GM21529 (cell line): Measurements from ENCODE around the gene SLC39A11.
"Not testable (repeated sequence)": the region's sequence is repeated elsewhere in the genome, so short reads cannot be mapped to it uniquely, and the experiment has no call there.

ENCODE experiments used
- ATAC-seq: cut with Tn5 transposase; IDR thresholded peaks from one replicate; pipeline ENCODE4 v1.9.1; 2021; ENCODE audit not compliant: unreplicated experiment

SLC39A11 gene

DNA sequence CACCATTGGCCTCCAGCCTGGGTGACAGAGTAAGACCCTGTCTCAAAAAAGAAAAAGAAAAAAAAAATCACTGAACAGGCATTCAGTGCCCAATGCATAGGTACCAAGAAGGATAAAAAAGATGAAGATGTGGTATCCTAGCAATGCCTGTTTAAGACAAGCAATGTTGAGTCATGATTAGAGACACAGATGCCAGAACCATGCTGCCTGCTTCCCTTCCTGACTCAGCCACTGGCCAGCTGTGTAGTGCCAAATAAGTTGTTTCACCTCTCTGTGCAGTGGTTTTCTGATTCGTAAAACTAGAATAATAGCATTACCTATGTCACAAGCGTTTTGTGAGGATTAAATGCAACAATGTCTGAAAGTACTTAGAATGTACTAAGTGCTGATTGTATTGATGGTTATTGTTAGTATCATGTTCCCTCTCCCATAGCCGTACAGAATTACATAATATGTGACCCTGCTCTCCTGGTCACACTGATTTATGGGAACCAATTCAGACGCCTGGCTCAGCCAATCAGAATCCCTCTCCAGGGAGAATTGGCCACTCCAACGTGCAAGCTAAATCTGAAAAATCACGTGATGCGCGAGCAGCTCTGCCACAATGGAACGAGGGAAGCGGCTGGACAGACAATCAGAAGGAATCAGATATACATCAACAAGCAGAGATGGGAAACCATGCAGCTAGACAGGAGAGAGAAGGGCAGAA lies 241.9 kb downstream of the SLC39A11 start:
- ATAC-seq: no peak

DNA sequence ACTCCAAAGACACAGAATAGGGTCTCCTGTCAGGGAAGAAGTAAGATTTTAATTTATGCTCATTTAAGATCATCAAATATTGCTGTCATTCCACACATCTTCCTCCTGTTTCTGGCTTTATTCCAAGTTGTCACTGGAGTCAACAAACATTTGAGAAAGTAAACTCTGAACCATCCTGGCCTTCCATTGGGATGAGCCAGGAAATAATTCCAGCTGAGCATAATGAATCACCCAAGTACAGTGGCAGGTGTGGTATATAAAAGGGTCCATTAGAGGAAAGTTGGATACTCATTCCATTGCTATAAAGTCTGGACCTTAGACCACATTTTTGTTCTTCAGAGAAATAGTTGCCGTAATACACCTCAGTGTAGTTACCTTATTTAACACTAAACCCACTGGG lies 246.1 kb downstream of the SLC39A11 start:
- ATAC-seq: no peak

DNA sequence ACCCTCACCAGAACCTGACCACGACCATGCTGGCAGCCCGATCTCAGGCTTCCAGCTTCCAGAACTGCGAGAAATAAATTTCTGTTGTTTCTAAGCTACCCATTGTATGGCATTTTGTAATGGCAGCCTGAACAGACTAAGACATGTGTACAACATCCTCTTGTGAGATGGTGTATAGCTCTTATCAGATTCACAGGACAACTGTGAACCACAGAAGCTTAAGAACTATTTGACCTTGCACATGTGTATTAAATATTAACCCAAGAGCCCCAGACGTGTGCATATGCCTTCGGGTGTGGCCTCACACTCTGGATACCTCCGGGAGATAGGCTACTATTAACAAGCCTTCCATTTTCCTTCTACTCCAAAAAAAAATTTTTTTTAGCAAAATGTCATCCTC lies 248.9 kb downstream of the SLC39A11 start:
- no peak for ATAC-seq

DNA sequence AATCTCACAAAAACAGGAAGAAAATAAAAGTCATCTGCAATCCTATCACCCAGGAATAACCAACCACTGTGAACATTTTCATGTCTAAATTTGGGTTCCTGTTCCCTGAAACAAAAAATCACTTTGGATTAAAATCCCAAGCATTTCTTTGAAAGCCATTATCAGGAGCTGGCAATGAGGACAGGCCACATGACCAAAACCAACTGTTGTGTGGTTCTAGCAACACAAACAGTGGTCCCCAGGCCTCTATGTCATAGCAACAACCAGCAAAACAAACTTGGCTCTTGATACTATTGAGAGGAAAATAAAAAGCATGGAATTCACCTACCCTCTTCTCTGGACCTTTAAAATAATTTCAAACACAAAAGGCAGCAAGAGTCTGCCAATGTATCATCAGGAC lies 252.5 kb downstream of the SLC39A11 start:
- ATAC-seq: no peak

DNA sequence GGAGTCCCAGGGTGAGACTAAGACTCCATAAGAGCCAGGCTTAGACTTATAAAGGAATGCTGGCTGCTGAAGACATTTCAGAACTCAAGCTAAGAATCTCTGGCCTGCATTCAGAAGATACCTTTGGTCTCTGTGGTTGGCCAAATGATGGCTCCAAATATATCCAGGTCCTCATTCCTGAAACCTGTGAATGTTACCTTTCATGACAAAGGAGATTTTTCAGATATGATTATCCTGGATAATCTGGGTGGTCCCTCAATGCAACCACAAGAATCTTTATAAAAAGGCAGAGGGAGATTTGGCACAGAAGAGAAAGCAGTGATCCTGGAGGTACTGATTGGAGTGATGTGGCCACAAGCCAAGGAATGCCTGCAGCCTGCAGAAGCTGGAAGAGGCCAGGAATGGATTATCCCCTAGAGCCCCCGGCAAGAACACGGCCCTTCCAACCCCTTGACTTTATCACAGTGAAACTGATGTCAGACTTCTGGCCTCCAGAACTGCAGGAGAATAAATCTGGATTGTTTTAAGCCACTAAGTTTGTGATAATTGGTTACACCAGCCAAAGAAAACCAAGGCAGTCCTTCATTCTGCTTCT lies 253.3 kb downstream of the SLC39A11 start:
- no peak for ATAC-seq

DNA sequence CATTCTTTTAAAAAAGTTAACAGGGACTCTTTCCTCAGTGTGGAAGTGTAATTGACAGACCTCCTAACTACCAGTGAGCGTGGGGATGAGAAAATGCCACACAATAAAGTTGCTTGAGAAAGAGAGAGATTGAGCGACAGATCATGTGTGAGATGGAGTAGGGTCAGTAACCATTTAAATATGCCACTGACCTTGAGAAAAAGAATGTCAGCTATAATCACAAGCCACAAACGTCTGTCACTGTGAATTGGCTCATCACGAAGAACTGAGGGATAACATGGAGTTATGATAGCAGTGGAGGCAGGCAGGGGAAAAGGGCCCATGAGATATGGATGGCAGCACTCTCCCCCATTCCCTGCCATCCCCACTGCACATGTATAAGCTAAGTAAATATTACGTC lies 253.9 kb downstream of the SLC39A11 start:
- ATAC-seq: no peak

DNA sequence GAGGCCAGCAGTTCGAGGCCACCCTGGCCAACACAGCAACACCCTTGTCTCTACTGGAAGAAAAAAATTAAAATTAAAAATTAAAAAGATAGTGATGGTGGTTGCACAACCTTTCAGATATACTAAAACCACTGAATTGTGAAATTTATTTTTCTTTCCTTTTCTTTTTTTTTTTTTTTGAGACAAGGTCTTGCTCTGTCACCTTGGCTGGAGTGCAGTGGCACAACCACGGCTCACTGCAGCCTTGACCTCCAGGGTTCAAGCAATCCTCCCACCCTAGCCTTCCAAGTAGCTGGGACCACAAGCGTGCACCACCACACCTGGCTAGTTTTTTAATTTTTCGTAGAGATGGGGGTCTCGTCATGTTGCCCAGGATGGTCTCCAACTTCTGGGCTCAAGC lies 254.4 kb downstream of the SLC39A11 start:
- ATAC-seq: no peak

DNA sequence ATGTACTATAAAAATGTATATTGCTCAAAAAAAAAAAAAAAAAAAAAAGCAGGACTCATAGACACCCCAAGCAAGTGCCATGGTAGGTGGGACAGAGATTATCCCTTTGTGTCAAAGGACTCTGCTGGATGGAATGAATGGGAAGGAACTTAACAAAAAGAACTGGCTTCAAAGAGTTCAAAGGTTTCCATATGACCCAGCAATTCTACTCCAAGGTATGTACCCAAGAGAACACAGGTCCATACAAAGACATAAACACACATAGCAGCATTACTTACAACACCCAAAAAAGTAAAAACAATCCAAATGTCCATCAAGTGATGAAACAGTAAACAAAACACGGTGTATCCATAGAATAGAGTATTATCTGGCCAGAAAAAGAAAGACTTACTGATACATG lies 255.2 kb downstream of the SLC39A11 start:
- no peak for ATAC-seq

DNA sequence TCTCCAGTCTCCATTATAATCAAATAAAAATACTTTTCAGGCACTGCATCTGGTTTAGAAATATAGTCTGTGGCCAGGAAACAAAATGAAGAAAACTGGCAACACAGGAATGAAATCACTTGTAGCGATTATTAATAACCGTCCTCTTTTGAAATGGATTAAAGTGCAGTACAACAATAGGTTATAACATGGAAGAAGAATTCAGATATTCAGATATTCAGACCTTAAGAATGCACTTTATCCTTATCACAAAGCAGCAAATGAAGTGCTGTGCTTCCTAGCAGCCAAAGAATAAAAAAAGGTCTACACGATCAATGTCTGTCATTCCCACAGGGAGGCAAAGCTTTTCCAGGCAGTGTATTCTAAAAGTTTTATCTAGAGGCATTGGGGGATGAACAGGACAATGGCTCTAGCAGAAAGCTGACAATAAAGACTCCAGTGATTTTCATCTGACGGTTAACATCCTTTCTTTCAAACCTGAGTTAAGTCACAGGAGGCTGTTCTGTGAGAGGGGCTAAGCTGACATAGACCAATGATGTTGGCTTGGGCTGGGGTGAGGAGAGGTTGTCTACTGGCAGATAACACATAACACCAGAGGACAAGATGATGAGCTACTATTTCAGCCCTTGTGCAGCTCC lies 259.2 kb downstream of the SLC39A11 start:
- ATAC-seq: no peak

DNA sequence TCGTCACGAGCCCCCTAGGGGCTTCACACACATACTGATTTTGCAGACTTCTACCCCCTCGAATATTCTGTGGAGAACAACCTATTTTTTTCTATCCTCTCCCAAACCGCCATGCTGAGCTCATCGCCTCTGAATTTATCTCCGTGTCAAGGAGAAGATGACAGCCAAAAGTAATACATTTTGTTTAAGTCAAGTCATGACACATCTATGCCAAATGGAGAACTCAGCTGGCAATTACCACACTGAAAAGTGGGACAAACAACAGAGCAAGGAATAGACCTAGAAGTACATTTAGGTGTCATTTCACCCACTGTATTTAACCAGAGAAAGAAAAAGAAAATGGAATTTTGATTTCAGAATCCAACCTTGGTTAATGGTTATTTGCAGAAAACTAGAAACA lies 260.2 kb downstream of the SLC39A11 start:
- ATAC-seq: no peak

DNA sequence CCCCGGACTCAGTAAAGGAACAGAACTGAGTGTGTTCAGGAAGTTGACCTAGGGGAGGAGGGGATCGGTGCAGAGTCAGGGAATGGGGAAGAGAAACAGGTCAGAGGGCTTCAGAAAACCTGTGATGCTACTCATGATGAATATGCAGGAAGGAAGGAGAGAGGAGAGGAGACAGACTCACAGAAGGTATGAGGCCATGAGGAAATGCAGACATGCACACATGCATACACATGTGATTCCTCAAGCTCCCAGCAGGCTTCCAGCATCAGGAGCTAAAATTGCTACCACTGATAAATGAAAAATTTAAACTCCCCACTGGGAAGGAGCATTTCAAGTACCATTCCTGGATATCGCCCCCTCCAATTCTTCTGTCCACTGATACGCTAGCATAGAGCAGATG lies 262.6 kb downstream of the SLC39A11 start:
- ATAC-seq: no peak

DNA sequence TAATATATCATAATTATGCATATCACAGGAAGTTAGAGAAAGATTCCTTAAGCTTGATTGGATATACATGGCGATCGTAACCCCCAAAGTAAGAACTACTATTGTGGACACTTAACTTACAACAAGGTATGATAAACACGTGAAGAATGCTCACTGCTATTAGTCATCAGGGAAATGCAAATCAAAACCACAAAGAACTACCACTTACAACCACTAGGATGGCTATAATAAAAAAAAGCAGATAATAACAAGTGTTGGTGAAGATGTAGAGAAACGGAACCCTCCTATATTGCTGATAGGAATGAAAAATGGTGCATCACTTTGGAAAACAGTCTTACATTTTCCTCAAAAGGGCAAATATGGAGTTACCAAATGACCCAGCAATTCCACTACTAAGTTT lies 265.9 kb downstream of the SLC39A11 start:
- ATAC-seq: no peak

DNA sequence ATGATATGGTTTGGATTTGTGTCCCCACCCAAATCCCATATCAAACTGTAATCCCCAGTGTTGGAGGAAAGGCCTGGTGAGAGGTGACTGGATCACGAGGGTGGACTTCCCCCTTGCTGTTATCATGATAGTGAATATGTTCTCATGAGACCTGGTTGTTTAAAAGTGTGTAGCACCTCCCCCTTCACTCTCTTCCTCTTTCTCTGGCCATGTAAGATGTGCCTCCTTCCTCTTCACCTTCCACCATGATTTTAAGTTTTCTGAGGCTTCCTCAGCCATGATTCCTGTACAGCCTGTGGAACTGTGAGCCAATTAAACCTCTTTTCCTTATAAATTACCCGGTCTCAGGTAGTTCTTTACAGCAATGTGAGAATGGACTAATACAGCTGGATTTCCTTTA lies 266.4 kb downstream of the SLC39A11 start:
- not testable (repeated sequence) for ATAC-seq

DNA sequence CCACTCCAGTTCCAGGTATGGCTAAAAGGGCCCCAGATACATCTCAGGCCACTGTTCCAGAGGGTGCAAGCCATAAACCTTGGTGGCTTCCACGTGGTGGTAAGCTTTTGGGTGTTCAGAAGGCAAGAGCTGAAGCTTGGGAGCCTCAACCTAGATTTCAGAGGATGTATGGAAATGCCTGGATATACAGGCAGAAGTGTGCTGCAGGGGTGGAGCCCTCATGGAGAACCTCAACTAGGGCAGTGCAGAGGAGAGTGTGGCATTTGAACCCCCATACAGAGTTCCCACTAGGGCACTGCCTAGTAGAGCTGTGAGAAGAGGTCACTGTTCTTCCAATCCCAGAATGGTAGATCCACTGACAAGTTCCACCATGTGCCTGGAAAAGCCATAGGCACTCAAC lies 267.3 kb downstream of the SLC39A11 start:
- ATAC-seq: no peak

DNA sequence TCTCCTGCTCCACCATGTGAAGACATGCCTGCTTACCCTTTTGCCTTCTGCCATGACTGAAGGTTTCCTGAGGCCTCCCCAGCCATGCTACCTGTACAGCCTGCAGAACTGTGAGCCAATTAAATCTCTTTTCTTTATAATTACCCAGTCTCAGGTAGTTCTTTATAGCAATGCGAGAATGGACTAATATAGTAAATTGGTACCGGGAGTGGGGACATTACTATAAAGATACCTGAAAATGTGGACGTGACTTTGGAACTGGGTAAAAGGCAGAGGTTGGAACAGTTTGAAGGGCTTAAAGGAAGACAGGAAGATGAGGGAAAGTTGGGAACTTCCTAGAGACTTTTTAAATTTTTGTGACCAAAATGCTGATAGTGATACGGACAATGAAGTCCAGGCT lies 268.2 kb downstream of the SLC39A11 start:
- not testable (repeated sequence) for ATAC-seq

DNA sequence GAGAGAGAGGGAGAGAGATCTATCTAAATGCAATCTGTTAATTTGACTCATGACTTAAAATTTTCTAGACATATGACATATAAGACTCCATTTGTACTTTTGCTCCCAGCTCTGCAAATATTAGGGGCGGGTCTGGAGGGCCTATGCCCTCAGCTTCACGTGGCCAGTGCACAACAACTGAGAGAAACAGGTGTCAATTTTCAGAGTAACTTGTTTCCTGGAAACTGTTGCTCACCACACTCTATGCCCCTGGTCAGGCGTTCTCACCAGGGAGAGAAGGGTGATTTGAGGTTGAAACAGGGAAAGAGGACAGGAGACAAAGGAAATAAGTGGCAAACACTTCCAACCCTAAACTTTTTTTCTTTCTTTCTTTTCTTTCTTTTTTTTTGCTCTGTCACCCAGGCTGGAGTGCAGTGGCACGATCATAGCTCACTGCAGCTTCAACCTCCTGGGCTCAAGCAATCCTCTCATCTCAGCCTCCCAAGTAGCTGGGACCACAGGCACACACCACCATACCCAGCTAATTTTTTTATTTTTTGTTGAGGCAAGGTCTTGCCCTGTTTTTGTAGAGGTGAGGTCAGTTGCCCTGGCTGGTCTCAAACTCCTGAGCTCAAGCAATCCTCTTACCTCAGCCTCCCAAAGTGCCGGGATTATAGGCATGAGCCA lies 270.0 kb downstream of the SLC39A11 start:
- ATAC-seq: no peak

DNA sequence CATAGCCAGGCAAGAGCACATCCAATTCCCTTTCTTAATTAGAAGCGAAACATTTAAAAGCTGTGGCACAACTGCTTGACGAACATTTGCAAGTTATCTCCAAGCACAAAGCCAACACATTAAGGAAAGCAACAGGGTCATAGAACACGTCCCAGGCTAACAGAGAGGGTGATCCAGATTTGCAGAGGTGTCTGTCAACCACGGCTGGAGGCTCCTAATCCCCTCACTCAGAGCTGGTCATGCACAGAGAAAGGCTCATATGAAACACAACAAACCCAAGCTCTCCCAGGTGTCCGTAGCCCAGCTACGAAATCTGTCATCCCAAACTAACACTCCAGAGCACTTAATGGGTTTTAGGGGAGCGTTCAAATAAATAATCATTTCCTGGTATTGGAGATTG lies 276.1 kb downstream of the SLC39A11 start:
- no peak for ATAC-seq

DNA sequence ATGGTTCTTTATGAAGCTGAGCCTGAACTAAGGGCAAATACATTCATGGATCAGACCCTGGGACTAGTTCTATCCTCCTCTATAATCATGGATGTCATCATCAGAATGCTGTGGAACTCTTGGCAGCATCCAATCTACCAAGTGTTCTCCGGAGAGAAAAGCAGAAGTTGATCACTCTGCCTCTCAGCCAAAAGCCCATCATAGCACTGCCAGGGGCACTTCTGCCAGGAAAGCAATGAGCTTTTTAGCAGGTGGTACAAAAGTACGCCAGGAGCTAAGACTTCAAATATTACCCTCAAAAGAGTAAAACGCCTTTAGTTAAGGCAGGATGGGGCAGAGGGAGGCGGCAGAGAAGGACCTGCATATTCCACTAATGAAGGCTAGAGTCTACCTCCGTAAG lies 279.0 kb downstream of the SLC39A11 start:
- ATAC-seq: no peak

DNA sequence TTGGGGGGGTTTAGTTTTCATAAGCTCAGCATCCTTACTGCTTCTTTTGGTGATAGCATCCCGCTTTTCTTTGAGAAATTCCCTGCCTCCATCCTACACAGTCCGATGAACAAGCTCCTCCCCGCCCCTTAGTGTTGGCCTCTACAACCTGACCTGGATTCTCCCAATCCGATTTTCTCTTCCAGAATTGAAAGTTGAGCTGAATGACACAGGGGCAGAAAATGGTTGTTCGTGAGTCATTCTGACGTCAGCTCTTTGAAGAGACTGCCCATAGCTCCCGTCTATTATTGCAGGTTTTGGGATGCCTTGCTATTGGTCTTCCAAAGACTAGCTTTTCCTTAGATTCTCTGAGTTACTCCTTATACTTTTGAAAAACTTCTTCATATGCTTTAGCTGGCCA lies 279.7 kb downstream of the SLC39A11 start:
- no peak for ATAC-seq

DNA sequence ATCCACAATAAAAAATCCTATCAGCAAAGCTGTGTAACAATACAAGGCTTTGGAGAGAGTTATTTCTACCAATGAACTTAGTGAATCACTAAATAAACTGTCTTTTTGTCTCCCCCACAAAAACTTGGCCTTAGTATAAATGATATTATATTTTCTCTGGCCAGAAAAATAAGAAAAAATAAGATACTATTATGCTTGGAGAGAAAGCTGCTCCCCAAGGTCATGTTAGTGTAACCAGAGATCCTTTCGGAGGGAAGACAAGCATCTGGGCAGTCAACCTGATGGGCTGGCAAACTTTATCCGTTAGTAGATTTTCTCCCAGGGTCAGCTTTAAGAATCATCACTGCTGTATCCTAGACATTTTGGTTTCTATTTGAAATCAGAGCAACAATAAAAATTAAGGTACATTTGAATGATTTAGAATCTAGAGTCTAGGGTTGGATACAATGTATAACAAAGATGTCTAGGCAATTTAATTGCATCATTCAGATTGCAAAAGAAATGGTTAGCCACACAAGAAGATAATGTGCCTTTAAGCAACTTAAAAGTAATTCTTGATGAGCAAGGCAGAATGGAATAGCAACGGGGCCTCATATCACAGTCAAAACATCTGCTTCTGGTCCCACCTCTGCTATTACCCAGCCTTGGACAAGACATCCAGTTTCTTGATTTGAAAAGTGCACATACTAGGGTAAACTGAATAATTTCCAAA lies 280.4 kb downstream of the SLC39A11 start:
- ATAC-seq: no peak

DNA sequence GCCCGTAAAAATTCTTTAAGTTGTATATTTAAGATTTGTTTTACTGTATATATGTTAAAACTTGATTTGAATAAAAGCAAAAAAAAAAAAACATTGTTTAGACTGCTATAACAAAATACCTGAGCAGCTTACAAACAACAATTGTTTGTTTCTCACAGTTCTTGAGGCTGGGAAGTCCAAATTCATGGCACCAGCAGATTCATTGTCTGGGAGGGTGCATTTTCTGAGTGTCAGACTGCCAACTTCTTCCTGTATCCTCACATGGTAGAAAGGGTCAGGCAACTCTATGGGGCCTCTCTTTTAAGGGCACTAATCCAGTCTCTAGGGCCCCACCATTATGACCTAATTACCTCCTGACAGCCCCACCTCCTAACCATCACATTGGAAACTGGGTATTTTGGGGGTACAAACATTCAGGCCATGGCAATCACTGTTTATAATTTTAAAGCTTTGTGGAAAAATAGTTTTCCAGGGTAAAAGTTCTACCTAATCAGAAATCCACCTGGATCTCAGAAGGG lies 281.4 kb downstream of the SLC39A11 start:
- no peak for ATAC-seq
